Fibroblast of lung (primary cell): ENCODE measurements around the gene ZNF341.

ENCODE experiments used
- EZH2 ChIP-seq: IDR thresholded peaks from 2 replicates; pipeline ENCODE4 v1.5.1; 2012; ENCODE audit warnings: low read length, control low read depth, mild to moderate bottlenecking; ENCODE audit errors: missing control alignments
- TF ChIP-seq, protein P1 (sequence below), 2 donors: IDR thresholded peaks in 1 of 2; conservative IDR thresholded peaks in 1 of 2; 1 replicate in 1 of 2; 2 replicates in 1 of 2; pipeline ENCODE4 v1.5.1; 2011 to 2012; ENCODE audit warnings: low read length in 2 of 2, control low read depth in 1 of 2, inconsistent platforms in 1 of 2, low read depth in 1 of 2, mild to moderate bottlenecking in 1 of 2

DNA sequence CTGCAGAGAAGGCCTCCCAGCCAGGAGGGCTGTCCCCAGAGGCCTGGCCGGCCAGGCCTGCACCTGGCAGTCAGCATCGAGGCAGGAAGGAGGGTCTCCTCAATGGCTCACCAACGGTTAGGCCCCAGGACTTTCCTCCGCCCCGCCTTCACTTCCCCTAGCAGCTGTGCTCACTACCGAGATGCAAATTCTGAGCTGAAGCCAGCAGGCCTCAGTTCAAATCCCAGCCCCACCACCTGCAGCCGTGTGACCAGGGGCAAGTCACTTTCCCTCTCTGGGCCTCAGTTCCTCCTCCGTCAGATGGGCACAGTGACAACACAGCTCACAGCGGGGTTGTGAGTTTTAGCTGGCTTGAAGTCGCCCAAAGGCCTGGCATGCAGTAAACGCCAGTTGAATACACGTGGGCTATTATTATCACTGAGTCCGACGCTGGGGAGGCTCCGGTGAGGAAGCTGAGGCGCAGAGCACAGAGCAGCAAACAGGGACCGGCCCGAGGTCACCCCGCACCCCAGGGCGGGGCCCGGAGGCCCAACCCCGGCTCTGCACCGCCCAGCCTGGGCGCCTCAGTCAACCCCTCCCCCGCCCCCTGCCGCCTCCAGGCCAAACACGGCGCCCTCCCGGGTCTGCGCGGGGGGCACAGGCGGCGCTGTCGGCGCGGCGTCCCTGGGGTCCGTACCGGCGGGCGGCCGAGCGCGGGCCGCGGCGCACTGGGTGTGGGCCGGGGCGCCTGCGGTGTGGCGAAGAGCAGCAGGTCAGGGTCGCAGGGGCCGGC, 46.3 kb upstream of the ZNF341 start:
- no peak for TF ChIP-seq EZH2
- TF ChIP-seq, protein P1, sequence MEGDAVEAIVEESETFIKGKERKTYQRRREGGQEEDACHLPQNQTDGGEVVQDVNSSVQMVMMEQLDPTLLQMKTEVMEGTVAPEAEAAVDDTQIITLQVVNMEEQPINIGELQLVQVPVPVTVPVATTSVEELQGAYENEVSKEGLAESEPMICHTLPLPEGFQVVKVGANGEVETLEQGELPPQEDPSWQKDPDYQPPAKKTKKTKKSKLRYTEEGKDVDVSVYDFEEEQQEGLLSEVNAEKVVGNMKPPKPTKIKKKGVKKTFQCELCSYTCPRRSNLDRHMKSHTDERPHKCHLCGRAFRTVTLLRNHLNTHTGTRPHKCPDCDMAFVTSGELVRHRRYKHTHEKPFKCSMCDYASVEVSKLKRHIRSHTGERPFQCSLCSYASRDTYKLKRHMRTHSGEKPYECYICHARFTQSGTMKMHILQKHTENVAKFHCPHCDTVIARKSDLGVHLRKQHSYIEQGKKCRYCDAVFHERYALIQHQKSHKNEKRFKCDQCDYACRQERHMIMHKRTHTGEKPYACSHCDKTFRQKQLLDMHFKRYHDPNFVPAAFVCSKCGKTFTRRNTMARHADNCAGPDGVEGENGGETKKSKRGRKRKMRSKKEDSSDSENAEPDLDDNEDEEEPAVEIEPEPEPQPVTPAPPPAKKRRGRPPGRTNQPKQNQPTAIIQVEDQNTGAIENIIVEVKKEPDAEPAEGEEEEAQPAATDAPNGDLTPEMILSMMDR (conservative IDR thresholded peaks at IDR 0.05 in 1 of 2, IDR thresholded peaks at IDR 0.05 in 1 of 2; ENCODE audit: low read depth in 1 of 2, low read length in 2 of 2) = no peak
